ENCODE measurements around the gene HOXA2.

GRCh38 chr7:27102581-27103442 lies at the start of gene HOXA2:
- no peak for TF ChIP-seq CTCF (IDR thresholded peaks at IDR 0.05; ENCODE audit: low read depth, low read length)
- TF ChIP-seq EZH2phosphoT487 (IDR thresholded peaks at IDR 0.05; ENCODE audit: low read depth), result no peak

Data from OCI-LY3 (cell line).